Adipocyte (in vitro differentiated cells): ENCODE measurements around the gene HTR5A.

ENCODE experiments used
- DNase-seq: peaks from one replicate; pipeline ENCODE4 v3.0.0-alpha.2; 2015; ENCODE audit warnings: low read depth
- H3K27me3 ChIP-seq: replicated peaks from 2 replicates; pipeline ENCODE4 v1.7.0; 2013; ENCODE audit warnings: mild to moderate bottlenecking, low read length, moderate library complexity; ENCODE audit not compliant: control insufficient read depth, insufficient read depth
- H3K36me3 ChIP-seq: 2 replicates; pipeline ENCODE4 v1.7.0; 2013; ENCODE audit warnings: low read length, mild to moderate bottlenecking, moderate library complexity; ENCODE audit not compliant: control insufficient read depth, insufficient read depth, severe bottlenecking
- H3K4me1 ChIP-seq: 2 replicates; pipeline ENCODE4 v1.7.0; 2013; ENCODE audit warnings: mild to moderate bottlenecking, low read length, moderate library complexity; ENCODE audit not compliant: control insufficient read depth, insufficient read depth
- H3K4me3 ChIP-seq: 2 replicates; pipeline ENCODE4 v1.7.0; 2013; ENCODE audit warnings: mild to moderate bottlenecking, low read length, moderate library complexity
- H3K9ac ChIP-seq: 2 replicates; pipeline ENCODE4 v1.7.0; 2013; ENCODE audit warnings: mild to moderate bottlenecking, low read length, moderate library complexity
- H3K9me3 ChIP-seq: 2 replicates; pipeline ENCODE4 v1.7.0; 2013; ENCODE audit warnings: mild to moderate bottlenecking, low read length, moderate library complexity; ENCODE audit not compliant: control insufficient read depth

The HTR5A gene

GRCh38 chr7:155120460-155120859 is 50.3 kb downstream of the HTR5A start:
- DNase-seq = no peak
- peaks cover 10% of the 10 kb centered on the region for H3K9me3 ChIP-seq

GRCh38 chr7:155122831-155123230 is 52.7 kb downstream of the HTR5A start:
- no peak for DNase-seq
- no peaks in the 10 kb centered on the region for H3K36me3 ChIP-seq
- peaks cover 10% of the 10 kb centered on the region for H3K9me3 ChIP-seq
- no peaks in the 10 kb centered on the region for H3K4me1 ChIP-seq
- H3K27me3 ChIP-seq = no peaks in the 10 kb centered on the region
- no peak overlapping the region for H3K9ac ChIP-seq
- no peak overlapping the region for H3K4me3 ChIP-seq

More at GRCh38 chr7:155120460-155120859, 50.3 kb downstream of the HTR5A start:
- no peaks in the 10 kb centered on the region for H3K27me3 ChIP-seq
- H3K4me1 ChIP-seq = no peaks in the 10 kb centered on the region
- H3K4me3 ChIP-seq = no peak overlapping the region
- no peaks in the 10 kb centered on the region for H3K36me3 ChIP-seq
- H3K9ac ChIP-seq = no peak overlapping the region

- Histone ChIP-seq H3K27me3 (no peaks in the 10 kb centered on the region), H3K4me1 (no peaks in the 10 kb centered on the region), H3K9me3 (peaks cover 10% of the 10 kb centered on the region), H3K4me3 (no peak overlapping the region), H3K9ac (no peak overlapping the region), H3K36me3 (no peaks in the 10 kb centered on the region)
- no peak for DNase-seq
These were observed 53.3 kb downstream of the HTR5A start for GRCh38 chr7:155123413-155123812.

GRCh38 chr7:155124706-155125105 is 54.6 kb downstream of the HTR5A start:
- Histone ChIP-seq H3K4me1 (no peaks in the 10 kb centered on the region), H3K36me3 (no peaks in the 10 kb centered on the region), H3K4me3 (no peak overlapping the region), H3K9ac (no peak overlapping the region), H3K27me3 (no peaks in the 10 kb centered on the region), H3K9me3 (peaks cover 10% of the 10 kb centered on the region)
- no peak for DNase-seq

GRCh38 chr7:155129186-155129585 is 59.1 kb downstream of the HTR5A start:
- H3K4me1 ChIP-seq = no peaks in the 10 kb centered on the region
- H3K27me3 ChIP-seq = no peaks in the 10 kb centered on the region
- no peak for DNase-seq
- H3K9ac ChIP-seq = no peak overlapping the region
- H3K36me3 ChIP-seq = no peaks in the 10 kb centered on the region
- H3K9me3 ChIP-seq = no peaks in the 10 kb centered on the region
- H3K4me3 ChIP-seq = no peak overlapping the region

- H3K9me3 ChIP-seq = no peaks in the 10 kb centered on the region
- H3K9ac ChIP-seq = no peak overlapping the region
- no peak overlapping the region for H3K4me3 ChIP-seq
- no peak for DNase-seq
- H3K4me1 ChIP-seq = no peaks in the 10 kb centered on the region
- H3K36me3 ChIP-seq = no peaks in the 10 kb centered on the region
- no peaks in the 10 kb centered on the region for H3K27me3 ChIP-seq
These were observed 59.7 kb downstream of the HTR5A start for GRCh38 chr7:155129789-155130188.

GRCh38 chr7:155130493-155130892 is 60.4 kb downstream of the HTR5A start:
- H3K27me3 ChIP-seq = no peaks in the 10 kb centered on the region
- H3K4me3 ChIP-seq = no peak overlapping the region
- H3K9me3 ChIP-seq = no peaks in the 10 kb centered on the region
- no peaks in the 10 kb centered on the region for H3K4me1 ChIP-seq
- DNase-seq = no peak
- no peaks in the 10 kb centered on the region for H3K36me3 ChIP-seq
- H3K9ac ChIP-seq = no peak overlapping the region

GRCh38 chr7:155131090-155131489 is 61.0 kb downstream of the HTR5A start:
- no peak for DNase-seq
- Histone ChIP-seq H3K27me3 (no peaks in the 10 kb centered on the region), H3K36me3 (no peaks in the 10 kb centered on the region), H3K9me3 (no peaks in the 10 kb centered on the region), H3K4me3 (no peak overlapping the region), H3K4me1 (no peaks in the 10 kb centered on the region), H3K9ac (no peak overlapping the region)

- Histone ChIP-seq H3K36me3 (no peaks in the 10 kb centered on the region), H3K27me3 (no peaks in the 10 kb centered on the region), H3K4me1 (no peaks in the 10 kb centered on the region), H3K4me3 (no peak overlapping the region), H3K9ac (no peak overlapping the region), H3K9me3 (no peaks in the 10 kb centered on the region)
- no peak for DNase-seq
These were observed 62.3 kb downstream of the HTR5A start for GRCh38 chr7:155132431-155132830.

- Histone ChIP-seq H3K9ac (no peak overlapping the region), H3K4me3 (no peak overlapping the region), H3K36me3 (no peaks in the 10 kb centered on the region), H3K4me1 (no peaks in the 10 kb centered on the region), H3K9me3 (no peaks in the 10 kb centered on the region), H3K27me3 (peaks cover 11% of the 10 kb centered on the region)
- no peak for DNase-seq
These were observed 66.6 kb downstream of the HTR5A start for GRCh38 chr7:155136619-155137243.
